Osteoblast (primary cell): Measurements from ENCODE around the gene TRIO. TPM values are rescaled to one million over a fixed set of nuclear protein-coding genes. Genes with fewer than 3 reads are reported as not detected.
A peak's percentile ranks its signal among the peaks of the same experiment; 100 is the strongest.

Source experiments
- DNase-seq: peaks from one replicate; pipeline ENCODE4 v3.0.0; 2011; ENCODE audit warnings: low spot score, mixed read lengths; ENCODE audit not compliant: insufficient read length; ENCODE audit errors: missing footprints
- H2AFZ ChIP-seq: 2 replicates; pipeline ENCODE4 v1.6.0; 2011; ENCODE audit warnings: mild to moderate bottlenecking, low read length
- H3K27ac ChIP-seq: 2 replicates; pipeline ENCODE4 v1.5.1; 2011; ENCODE audit warnings: mild to moderate bottlenecking, low read depth, low read length, moderate library complexity
- H3K27me3 ChIP-seq: 2 replicates; pipeline ENCODE4 v1.6.0; 2012; ENCODE audit warnings: mild to moderate bottlenecking, control low read depth, inconsistent platforms, low read length, moderate library complexity; ENCODE audit not compliant: insufficient read depth
- H3K36me3 ChIP-seq: 2 replicates; pipeline ENCODE4 v1.5.1; 2011; ENCODE audit warnings: mild to moderate bottlenecking, low read length, control low read depth, moderate library complexity; ENCODE audit not compliant: insufficient read depth
- H3K4me1 ChIP-seq: 2 replicates; pipeline ENCODE4 v1.5.1; 2011; ENCODE audit warnings: mild to moderate bottlenecking, low read length, control low read depth, moderate library complexity; ENCODE audit not compliant: insufficient read depth
- H3K4me2 ChIP-seq: 2 replicates; pipeline ENCODE4 v1.6.0; 2011; ENCODE audit warnings: mild to moderate bottlenecking, low read length; ENCODE audit not compliant: insufficient read depth
- H3K4me3 ChIP-seq: fragments of 200-600 bp; sonication (generic); 3 replicates; pipeline ENCODE4 v1.5.1; 2012; ENCODE audit warnings: mild to moderate bottlenecking, low read length, inconsistent platforms; ENCODE audit not compliant: insufficient read depth
- H3K79me2 ChIP-seq: 2 replicates; pipeline ENCODE4 v1.6.0; 2012; ENCODE audit warnings: mild to moderate bottlenecking, low read length, control low read depth, inconsistent platforms; ENCODE audit not compliant: insufficient read depth
- H3K9me3 ChIP-seq: 2 replicates; pipeline ENCODE4 v1.5.1; 2011; ENCODE audit warnings: low read depth, low read length, control low read depth
- H4K20me1 ChIP-seq: 2 replicates; pipeline ENCODE4 v1.6.0; 2012; ENCODE audit warnings: mild to moderate bottlenecking, low read length, control low read depth; ENCODE audit not compliant: insufficient read depth
- CTCF ChIP-seq: IDR thresholded peaks from 2 replicates; pipeline ENCODE4 v1.5.1; 2011; ENCODE audit warnings: mild to moderate bottlenecking, low read depth, low read length, moderate library complexity; ENCODE audit errors: extremely low read depth
- total RNA-seq: library from RNA; depleted of rRNA; stranded (reverse); fragments of >200 nt; gene quantifications from 2 replicates; pipeline ENCODE4 v1.2.3, GENCODE V29; 2012

Gene TRIO
- total RNA-seq, 1 donor = 274 TPM

- H3K27ac ChIP-seq = peak overlapping the region; percentile 54
- DNase-seq = no peak
- H3K4me1 ChIP-seq = peaks cover 47% of the 10 kb centered on the region
- no peak overlapping the region for H3K4me3 ChIP-seq
- peaks cover 81% of the 10 kb centered on the region for H3K36me3 ChIP-seq
- H3K9me3 ChIP-seq = no peaks in the 10 kb centered on the region
- H3K79me2 ChIP-seq = peaks cover 46% of the 10 kb centered on the region
- no peak overlapping the region for H3K4me2 ChIP-seq
- no peaks in the 10 kb centered on the region for H3K27me3 ChIP-seq
- TF ChIP-seq CTCF = no peak
- no peak overlapping the region for H2AFZ ChIP-seq
- H4K20me1 ChIP-seq = peaks cover 6% of the 10 kb centered on the region
These were observed 268.1 kb downstream of the TRIO start for GRCh38 chr5:14411216-14411615.

DNA sequence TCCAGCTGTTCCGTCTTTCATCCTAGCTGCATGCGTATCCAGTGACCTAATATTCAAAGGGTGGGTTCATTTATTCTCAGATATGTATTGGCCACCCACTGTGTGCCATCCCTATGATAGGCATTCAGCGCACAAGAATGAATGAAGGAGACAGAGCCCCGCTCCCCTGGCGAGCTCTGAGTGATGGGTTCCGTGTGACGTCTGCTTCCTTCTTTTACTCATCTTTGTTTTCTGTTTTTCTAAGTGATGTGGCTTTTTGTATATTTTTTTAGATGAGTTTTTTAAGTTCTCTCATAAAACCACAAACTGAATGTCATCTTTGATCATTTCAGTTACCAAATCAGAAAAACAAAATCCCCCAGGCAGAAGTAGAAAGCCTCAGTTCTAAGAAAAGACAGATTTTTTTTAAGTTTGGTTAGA lies 270.2 kb downstream of the TRIO start:
- no peak for TF ChIP-seq CTCF
- Histone ChIP-seq H3K36me3 (peaks cover 76% of the 10 kb centered on the region), H3K4me2 (peak overlapping the region; percentile 2)

DNA sequence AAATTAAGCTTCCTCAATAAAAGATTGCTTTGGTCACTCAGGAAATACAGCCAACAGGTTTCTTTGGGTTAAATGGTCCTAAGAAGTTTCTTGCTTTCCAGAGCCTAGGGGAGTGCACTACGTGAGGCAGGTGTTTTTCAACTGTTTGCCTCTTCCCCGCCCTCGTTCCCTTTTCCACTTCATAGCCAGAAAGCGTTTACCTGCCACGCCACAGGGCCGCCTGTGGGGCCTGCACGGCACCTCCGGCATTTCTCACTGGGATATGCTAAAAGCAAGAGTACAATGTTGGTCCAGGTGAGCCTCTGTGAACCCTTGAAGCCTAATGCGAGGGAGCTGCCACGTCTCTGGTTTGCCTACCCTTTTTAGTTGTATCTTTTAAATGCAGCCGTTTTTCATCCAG lies 270.9 kb downstream of the TRIO start:
- Histone ChIP-seq H3K9me3 (no peaks in the 10 kb centered on the region), H2AFZ (no peak overlapping the region), H3K27ac (peak overlapping the region; percentile 76), H3K4me3 (no peak overlapping the region), H4K20me1 (peaks cover 6% of the 10 kb centered on the region), H3K27me3 (no peaks in the 10 kb centered on the region), H3K4me1 (peaks cover 57% of the 10 kb centered on the region), H3K36me3 (peaks cover 75% of the 10 kb centered on the region), H3K79me2 (peaks cover 55% of the 10 kb centered on the region), H3K4me2 (no peak overlapping the region)
- TF ChIP-seq CTCF = no peak
- no peak for DNase-seq

More for the DNA sequence above, 270.2 kb downstream of the TRIO start:
- H3K27me3 ChIP-seq = no peaks in the 10 kb centered on the region
- peaks cover 6% of the 10 kb centered on the region for H4K20me1 ChIP-seq
- peak overlapping the region; percentile 76 for H3K27ac ChIP-seq
- peaks cover 52% of the 10 kb centered on the region for H3K4me1 ChIP-seq
- no peaks in the 10 kb centered on the region for H3K9me3 ChIP-seq
- no peak for DNase-seq
- no peak overlapping the region for H3K4me3 ChIP-seq
- peaks cover 50% of the 10 kb centered on the region for H3K79me2 ChIP-seq
- H2AFZ ChIP-seq = no peak overlapping the region

- H3K27ac ChIP-seq = peak overlapping the region; percentile 85
- H3K79me2 ChIP-seq = peaks cover 58% of the 10 kb centered on the region
- peaks cover 77% of the 10 kb centered on the region for H3K36me3 ChIP-seq
- H3K27me3 ChIP-seq = no peaks in the 10 kb centered on the region
- H2AFZ ChIP-seq = no peak overlapping the region
- H3K4me3 ChIP-seq = no peak overlapping the region
- H3K4me2 ChIP-seq = no peak overlapping the region
- H3K4me1 ChIP-seq = peaks cover 57% of the 10 kb centered on the region
- peaks cover 6% of the 10 kb centered on the region for H4K20me1 ChIP-seq
- no peaks in the 10 kb centered on the region for H3K9me3 ChIP-seq
- no peak for DNase-seq
- no peak for TF ChIP-seq CTCF
These were observed 271.5 kb downstream of the TRIO start for GRCh38 chr5:14414656-14415023.
